ENCODE measurements around the gene ATP9B.

- TF ChIP-seq EZH2 (IDR thresholded peaks at IDR 0.05), result no peak
- TF ChIP-seq CTCF (IDR thresholded peaks at IDR 0.05), result no peak
- no peak for TF ChIP-seq EZH2phosphoT487 (IDR thresholded peaks at IDR 0.05)
These were observed 67.5 kb downstream of the ATP9B start for GRCh38 chr18:79136742-79137141.
